GM18861 (cell line): ENCODE measurements around the gene ATP13A1.
"Not testable (repeated sequence)": the region's sequence is repeated elsewhere in the genome, so short reads cannot be mapped to it uniquely, and the experiment has no call there.

ENCODE experiments used
- ATAC-seq: cut with Tn5 transposase; IDR thresholded peaks from one replicate; pipeline ENCODE4 v1.9.1; 2021; ENCODE audit not compliant: unreplicated experiment

The ATP13A1 gene

GRCh38 chr19:19665420-19665948 lies 2.0 kb upstream of the ATP13A1 start:
- not testable (repeated sequence) for ATAC-seq

- no peak for ATAC-seq
Measured at GRCh38 chr19:19662871-19663255, 613 bp downstream of the ATP13A1 start.

GRCh38 chr19:19662344-19662743 lies 1.1 kb downstream of the ATP13A1 start:
- ATAC-seq = no peak

GRCh38 chr19:19661675-19662251 lies 1.7 kb downstream of the ATP13A1 start:
- no peak for ATAC-seq

- ATAC-seq = no peak
Measured at GRCh38 chr19:19661141-19661674, 2.3 kb downstream of the ATP13A1 start.

- ATAC-seq = no peak
Measured at GRCh38 chr19:19659646-19660245, 3.7 kb downstream of the ATP13A1 start.

- no peak for ATAC-seq
Measured at GRCh38 chr19:19657397-19657783, 6.1 kb downstream of the ATP13A1 start.

- no peak for ATAC-seq
Measured at GRCh38 chr19:19656451-19657396, 6.8 kb downstream of the ATP13A1 start.

GRCh38 chr19:19655641-19656343 lies 7.7 kb downstream of the ATP13A1 start:
- ATAC-seq = no peak

GRCh38 chr19:19655051-19655594 lies 8.4 kb downstream of the ATP13A1 start:
- ATAC-seq = no peak

GRCh38 chr19:19654441-19654840 lies 9.0 kb downstream of the ATP13A1 start:
- no peak for ATAC-seq

- ATAC-seq = no peak
Measured at GRCh38 chr19:19653597-19654147, 9.8 kb downstream of the ATP13A1 start.

GRCh38 chr19:19652482-19653295 lies 10.8 kb downstream of the ATP13A1 start:
- no peak for ATAC-seq

- no peak for ATAC-seq
Measured at GRCh38 chr19:19651076-19651475, 12.4 kb downstream of the ATP13A1 start.

GRCh38 chr19:19650331-19650730 lies 13.1 kb downstream of the ATP13A1 start:
- no peak for ATAC-seq

GRCh38 chr19:19649580-19649995 lies 13.9 kb downstream of the ATP13A1 start:
- no peak for ATAC-seq

- no peak for ATAC-seq
Measured at GRCh38 chr19:19649155-19649554, 14.3 kb downstream of the ATP13A1 start.

GRCh38 chr19:19647037-19647835 lies 16.2 kb downstream of the ATP13A1 start:
- ATAC-seq = no peak
